Subcutaneous abdominal adipose tissue (tissue), 5 donors: ENCODE data around the gene ARL15.

ENCODE experiments used
- H3K27ac ChIP-seq: one replicate; pipeline ENCODE4 v1.7.0; 2013; ENCODE audit warnings: low read depth, mild to moderate bottlenecking, inconsistent platforms, low read length, moderate library complexity
- H3K27me3 ChIP-seq, 5 donors: one replicate each; pipeline ENCODE4 v1.7.0; 2013; ENCODE audit warnings: low read length in 5 of 5, inconsistent platforms in 1 of 5; ENCODE audit not compliant: control insufficient read depth in 5 of 5, insufficient read depth in 4 of 5
- H3K36me3 ChIP-seq, 5 donors: one replicate each; pipeline ENCODE4 v1.7.0; 2013; ENCODE audit warnings: low read length in 5 of 5; ENCODE audit not compliant: control insufficient read depth in 5 of 5, insufficient read depth in 5 of 5
- H3K4me1 ChIP-seq, 5 donors: one replicate each; pipeline ENCODE4 v1.7.0; 2013; ENCODE audit warnings: low read length in 5 of 5, mild to moderate bottlenecking in 3 of 5, moderate library complexity in 1 of 5; ENCODE audit not compliant: control insufficient read depth in 5 of 5, insufficient read depth in 5 of 5
- H3K4me3 ChIP-seq, 5 donors: one replicate each; pipeline ENCODE4 v1.7.0; 2013; ENCODE audit warnings: low read length in 5 of 5, low read depth in 1 of 5
- H3K9ac ChIP-seq, 5 donors: one replicate each; pipeline ENCODE4 v1.7.0; 2013; ENCODE audit warnings: low read length in 5 of 5, mild to moderate bottlenecking in 4 of 5, moderate library complexity in 3 of 5
- H3K9me3 ChIP-seq, 5 donors: one replicate each; pipeline ENCODE4 v1.7.0; 2013; ENCODE audit warnings: low read length in 5 of 5; ENCODE audit not compliant: control insufficient read depth in 5 of 5
- donor health status: healthy.
- donor health status: healthy.
- donor health status: healthy.
- donor health status: healthy.
- donor health status: healthy.

ARL15 gene

DNA sequence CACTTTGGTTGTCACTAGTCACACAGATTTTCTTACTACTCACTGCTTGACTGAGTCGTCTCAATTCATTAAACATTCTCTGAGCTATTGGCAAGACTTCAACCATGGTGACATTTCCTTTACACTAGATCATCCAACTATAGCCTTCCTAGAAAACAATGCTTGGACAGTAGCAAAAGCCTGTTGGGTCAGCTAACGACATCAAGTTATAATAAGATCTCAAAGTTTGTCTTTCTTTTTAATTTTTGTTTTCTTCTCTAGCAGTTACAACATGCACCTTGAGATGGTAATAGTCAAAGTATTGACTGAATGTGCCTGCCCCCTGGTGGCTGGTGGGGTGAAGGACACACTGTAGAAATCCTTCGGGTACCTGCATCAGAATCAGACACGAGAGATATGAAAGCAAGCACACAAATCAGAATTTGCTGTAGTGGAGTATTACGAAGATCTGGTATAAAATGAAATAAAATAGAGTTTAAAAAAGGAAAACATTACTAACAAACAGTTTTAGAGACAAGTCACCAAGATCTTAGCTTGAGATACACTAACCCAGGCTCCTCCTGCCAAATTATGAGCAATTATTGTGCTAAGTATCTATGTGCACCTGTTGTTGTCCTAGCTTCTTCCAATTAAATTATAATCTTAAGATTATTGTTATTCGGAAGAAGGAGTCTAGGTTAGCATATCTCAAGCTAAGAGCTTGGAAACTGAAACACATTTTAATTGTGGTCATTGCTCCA, 81.2 kb downstream of the ARL15 start:
- H3K36me3 ChIP-seq: no peaks in the 10 kb centered on the region
- no peaks in the 10 kb centered on the region for H3K9me3 ChIP-seq
- H3K27me3 ChIP-seq: no peaks in the 10 kb centered on the region
- H3K4me3 ChIP-seq: no peak overlapping the region
- no peak overlapping the region for H3K27ac ChIP-seq
- peaks cover 0 to 5% (median 3%) of the 10 kb centered on the region in 5 donors for H3K4me1 ChIP-seq
- no peak overlapping the region for H3K9ac ChIP-seq

DNA sequence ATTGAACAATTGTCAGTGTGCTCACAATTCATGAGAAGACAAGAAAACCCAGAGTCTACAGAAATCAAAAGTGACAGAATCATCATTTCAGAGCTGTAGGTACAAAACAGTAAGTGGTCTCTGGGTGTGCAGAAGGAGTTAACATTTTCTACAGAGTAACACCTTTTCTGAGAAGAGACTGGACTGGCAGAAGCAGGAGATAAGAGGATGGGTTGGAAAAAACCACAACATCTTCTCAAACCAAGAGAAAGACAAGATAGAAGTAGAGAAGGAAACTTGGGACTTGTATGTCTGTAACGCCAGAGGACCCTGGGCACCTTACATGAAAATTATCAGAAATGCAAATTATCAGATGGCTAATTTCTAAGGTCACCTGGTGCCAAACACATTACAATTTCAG, 82.6 kb downstream of the ARL15 start:
- Histone ChIP-seq H3K27me3 (no peaks in the 10 kb centered on the region), H3K9me3 (no peaks in the 10 kb centered on the region), H3K36me3 (no peaks in the 10 kb centered on the region), H3K27ac (no peak overlapping the region), H3K4me1 (peaks cover 0 to 8% (median 5%) of the 10 kb centered on the region in 5 donors), H3K4me3 (no peak overlapping the region), H3K9ac (no peak overlapping the region)

DNA sequence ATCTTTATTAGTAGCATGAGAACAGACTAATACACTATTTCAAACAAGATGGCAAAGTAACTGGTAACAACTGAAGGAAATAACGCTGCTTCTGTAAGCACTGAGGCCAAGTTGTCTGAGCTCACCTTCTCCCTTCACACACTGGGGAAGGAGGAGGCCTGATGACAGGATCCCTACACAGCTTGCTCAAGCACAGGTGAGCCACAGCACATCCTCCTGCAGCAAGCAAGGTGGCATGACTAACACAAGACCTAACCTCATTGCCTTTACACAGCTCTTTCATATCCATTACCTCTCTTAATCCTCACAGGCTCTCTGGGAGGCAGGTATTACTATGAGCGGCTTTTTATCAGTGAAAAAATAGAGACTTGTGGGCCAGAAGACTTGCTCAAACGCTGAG, 83.3 kb downstream of the ARL15 start:
- H3K4me1 ChIP-seq: peaks cover 0 to 8% (median 5%) of the 10 kb centered on the region in 5 donors

DNA sequence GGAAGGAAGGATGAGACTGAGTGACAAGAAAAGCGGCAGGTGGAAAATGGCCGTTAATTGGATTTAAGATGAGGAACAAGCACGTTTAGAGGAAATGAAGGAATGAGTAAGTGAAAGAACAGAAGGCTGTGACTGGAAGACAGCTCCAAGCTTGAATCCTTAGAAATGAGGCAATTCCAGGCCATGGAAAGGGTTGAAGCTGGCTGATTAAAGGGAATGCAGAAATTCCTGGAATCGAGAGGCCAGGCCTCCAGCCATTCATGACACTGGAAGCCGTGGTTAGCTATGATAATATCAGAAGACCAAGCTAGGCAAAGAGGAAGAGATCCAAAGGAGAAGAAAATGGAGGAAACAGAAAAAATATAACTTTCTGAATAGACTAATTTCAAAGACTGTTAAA, 84.2 kb downstream of the ARL15 start:
- Histone ChIP-seq H3K9me3 (no peaks in the 10 kb centered on the region), H3K27ac (no peak overlapping the region), H3K9ac (no peak overlapping the region), H3K4me3 (no peak overlapping the region), H3K36me3 (no peaks in the 10 kb centered on the region), H3K4me1 (peaks cover 0 to 8% (median 5%) of the 10 kb centered on the region in 5 donors), H3K27me3 (no peaks in the 10 kb centered on the region)

More for the DNA sequence above, 83.3 kb downstream of the ARL15 start:
- Histone ChIP-seq H3K4me3 (no peak overlapping the region), H3K27me3 (no peaks in the 10 kb centered on the region), H3K9me3 (no peaks in the 10 kb centered on the region), H3K9ac (no peak overlapping the region), H3K36me3 (no peaks in the 10 kb centered on the region), H3K27ac (no peak overlapping the region)

DNA sequence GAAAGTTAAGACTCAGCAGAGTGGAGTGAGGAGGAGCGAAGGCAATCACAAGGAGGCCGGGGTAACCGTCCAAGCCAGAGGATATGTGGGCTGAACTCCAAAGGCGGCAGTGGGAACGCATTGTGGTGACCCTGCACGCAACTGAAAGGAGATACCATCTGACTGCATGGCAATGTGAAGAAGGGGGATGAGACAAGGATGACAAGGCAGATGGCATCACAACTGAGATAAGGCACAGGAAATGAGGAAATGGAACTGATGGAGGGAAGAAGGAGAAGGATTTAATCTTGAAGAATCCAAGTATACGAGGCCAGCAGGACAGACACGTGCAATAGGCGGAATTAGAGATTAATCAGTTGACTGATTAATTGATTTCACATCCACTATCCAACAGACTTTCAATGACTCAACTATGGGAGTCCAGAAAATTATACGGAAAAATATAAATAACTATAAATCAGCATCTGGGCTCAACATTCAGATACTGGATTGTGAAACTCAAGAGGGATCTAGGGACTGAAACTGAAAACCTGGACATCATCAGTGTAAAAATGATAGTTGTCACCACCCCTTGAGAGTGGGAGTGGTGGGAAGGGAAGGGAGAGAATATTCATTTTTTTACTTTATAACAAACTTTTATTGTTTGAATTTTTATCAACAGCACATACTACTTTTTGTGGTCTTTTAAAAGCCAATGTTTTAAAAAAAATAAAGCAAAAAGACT, 86.1 kb downstream of the ARL15 start:
- H3K4me1 ChIP-seq: peaks cover 0 to 6% (median under 1%) of the 10 kb centered on the region in 5 donors
- H3K36me3 ChIP-seq: no peaks in the 10 kb centered on the region
- no peaks in the 10 kb centered on the region for H3K27me3 ChIP-seq
- no peaks in the 10 kb centered on the region for H3K9me3 ChIP-seq
- H3K9ac ChIP-seq: no peak overlapping the region
- no peak overlapping the region for H3K27ac ChIP-seq
- H3K4me3 ChIP-seq: no peak overlapping the region

DNA sequence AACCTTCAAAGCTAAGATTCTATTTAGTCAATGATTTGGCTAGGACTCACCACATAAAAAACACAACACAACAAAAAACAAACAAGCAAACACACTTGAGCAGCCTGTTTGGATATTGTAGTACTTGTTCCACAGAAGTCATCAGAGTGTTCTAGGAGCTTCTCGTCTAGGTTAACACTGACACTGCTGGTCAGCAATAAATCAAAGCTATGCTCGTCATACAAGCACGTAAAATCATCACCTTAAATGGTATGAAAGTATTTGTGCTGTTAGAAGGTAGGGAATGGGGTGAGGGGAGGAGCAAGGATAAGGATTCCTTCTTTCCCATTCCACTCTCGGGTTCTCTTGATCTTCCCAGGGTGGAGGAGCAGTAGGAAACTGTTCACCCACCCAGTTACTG, 88.0 kb downstream of the ARL15 start:
- Histone ChIP-seq H3K9me3 (no peaks in the 10 kb centered on the region), H3K4me3 (no peak overlapping the region), H3K4me1 (peaks cover 0 to 6% (median 3%) of the 10 kb centered on the region in 5 donors), H3K36me3 (no peaks in the 10 kb centered on the region), H3K27ac (no peak overlapping the region), H3K9ac (no peak overlapping the region), H3K27me3 (no peaks in the 10 kb centered on the region)

DNA sequence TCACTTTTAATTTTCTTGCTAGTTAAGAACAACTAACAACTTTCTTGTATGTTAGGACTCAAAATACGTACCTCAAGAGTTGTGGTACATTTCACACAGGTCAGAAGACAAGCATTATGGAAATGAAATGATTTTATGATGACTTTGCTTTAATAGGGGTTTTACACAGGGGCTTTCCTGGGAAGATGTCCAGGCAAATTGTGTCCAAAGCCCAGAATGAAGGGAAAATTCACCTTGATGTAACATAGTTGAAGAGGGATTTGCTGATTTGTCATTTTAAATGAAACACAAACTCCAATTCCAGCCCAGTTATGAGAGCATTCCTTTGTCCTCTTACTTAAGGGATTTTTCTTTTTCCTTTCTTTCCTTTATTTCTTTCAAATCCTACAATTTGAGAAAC, 89.2 kb downstream of the ARL15 start:
- Histone ChIP-seq H3K9ac (no peak overlapping the region), H3K4me3 (no peak overlapping the region), H3K4me1 (peaks cover 0 to 6% (median 3%) of the 10 kb centered on the region in 5 donors), H3K9me3 (no peaks in the 10 kb centered on the region), H3K27me3 (no peaks in the 10 kb centered on the region), H3K27ac (no peak overlapping the region), H3K36me3 (no peaks in the 10 kb centered on the region)

DNA sequence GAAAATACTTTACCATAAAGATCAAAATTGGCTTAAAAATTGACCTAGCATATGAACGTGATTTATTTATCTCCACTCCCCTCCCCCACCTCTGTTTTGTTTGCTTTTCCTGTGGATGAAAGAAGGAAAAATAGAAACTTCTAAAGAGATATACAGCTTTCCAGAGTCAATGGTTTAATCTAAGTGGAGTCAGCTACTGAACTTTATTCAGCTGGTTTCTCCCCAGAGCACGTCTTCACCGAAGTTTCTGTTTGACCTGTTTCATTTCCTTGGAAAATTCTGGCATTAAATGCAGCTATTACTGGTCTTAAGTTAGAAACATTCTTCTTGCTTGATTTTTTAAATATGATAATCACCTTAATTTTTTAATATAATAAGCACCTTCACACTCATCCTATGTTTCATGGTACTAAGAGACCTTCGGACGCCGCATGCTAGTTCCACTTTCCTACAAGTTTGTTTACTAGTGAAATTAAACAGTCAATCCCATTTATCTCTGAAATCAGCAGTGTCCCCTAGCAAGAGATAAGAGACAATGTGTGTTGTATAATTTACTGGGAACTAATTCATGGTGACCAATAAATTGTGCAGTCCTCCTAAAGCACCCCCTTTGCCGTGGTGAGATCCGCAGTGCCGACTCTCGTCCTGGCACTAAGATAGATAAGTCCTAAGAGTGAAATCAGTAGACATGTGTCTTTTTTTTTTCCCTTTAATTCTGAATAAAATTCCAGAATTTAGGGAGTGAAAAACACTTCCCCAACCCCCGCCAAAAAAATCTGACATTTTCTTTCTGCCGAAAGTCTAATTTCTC, 89.9 kb downstream of the ARL15 start:
- H3K4me3 ChIP-seq: peak overlapping the region in 1 of 5 donors; percentile 14
- no peak overlapping the region for H3K9ac ChIP-seq
- no peaks in the 10 kb centered on the region for H3K36me3 ChIP-seq
- H3K4me1 ChIP-seq: peaks cover 0 to 6% (median 2%) of the 10 kb centered on the region in 5 donors
- no peaks in the 10 kb centered on the region for H3K9me3 ChIP-seq
- no peaks in the 10 kb centered on the region for H3K27me3 ChIP-seq
- H3K27ac ChIP-seq: no peak overlapping the region

DNA sequence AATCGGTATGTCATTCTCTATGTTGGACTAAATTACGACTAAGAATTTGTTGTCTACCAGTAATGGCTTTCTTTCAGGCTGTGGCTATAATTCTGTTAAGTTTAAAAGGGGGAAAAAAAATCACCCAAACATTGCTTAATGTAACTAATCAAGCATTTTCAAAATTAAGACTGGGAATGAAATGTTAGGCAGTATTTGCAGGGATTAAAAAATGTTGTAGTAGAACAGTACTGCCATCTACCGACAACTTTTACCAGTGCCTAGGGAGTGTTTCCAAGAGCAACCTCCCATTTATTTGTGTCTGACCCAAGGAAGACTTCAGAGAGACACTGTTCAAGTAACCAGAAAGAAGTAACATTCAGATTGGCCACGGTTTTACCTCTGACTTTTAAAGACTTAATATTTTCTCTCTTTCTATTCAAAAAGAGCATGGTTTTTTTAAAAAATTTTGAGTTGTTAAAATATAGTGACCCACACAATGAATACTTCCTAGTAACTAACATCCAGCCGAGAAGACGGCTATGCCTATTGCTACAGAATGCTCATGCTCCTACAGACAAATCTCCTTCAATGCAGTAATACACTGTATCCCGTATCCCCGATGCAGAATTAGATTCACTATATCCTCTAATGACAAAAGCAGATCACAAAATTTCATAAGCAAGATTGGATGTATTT, 92.4 kb downstream of the ARL15 start:
- Histone ChIP-seq H3K36me3 (no peaks in the 10 kb centered on the region), H3K27ac (no peak overlapping the region), H3K9ac (no peak overlapping the region), H3K9me3 (no peaks in the 10 kb centered on the region), H3K4me3 (no peak overlapping the region), H3K27me3 (no peaks in the 10 kb centered on the region), H3K4me1 (peaks cover 0 to 3% (median 0%) of the 10 kb centered on the region in 5 donors)
